HepG2 (cell line): Measurements from ENCODE around the gene INAFM1. TPM values are rescaled to one million over a fixed set of nuclear protein-coding genes. Genes with fewer than 3 reads are reported as not detected.

Experiments
- CREB1 ChIP-seq, 2 experiments: fragments of 450-650 bp in 1 of 2; IDR thresholded peaks; 2 replicates each; pipeline ENCODE4 v1.6.1; 2016 to 2017; ENCODE audit warnings: control low read depth in 1 of 2, mild to moderate bottlenecking in 1 of 2, missing compliant biosample characterization in 1 of 2, missing genetic modification characterization in 1 of 2
- DMAP1 ChIP-seq: IDR thresholded peaks from 2 replicates; pipeline ENCODE4 v1.6.1; 2016
- FOXM1 ChIP-seq: sonication (generic); formaldehyde crosslinking; IDR thresholded peaks from 2 replicates; pipeline ENCODE4 v1.5.0; 2020; ENCODE audit warnings: missing genetic modification reagents
- GFI1 ChIP-seq: sonication (generic); formaldehyde crosslinking; IDR thresholded peaks from 2 replicates; pipeline ENCODE4 v1.5.0; 2020; ENCODE audit warnings: missing genetic modification reagents, mild to moderate bottlenecking, borderline replicate concordance
- KDM4B ChIP-seq: sonication (generic); formaldehyde crosslinking; IDR thresholded peaks from 2 replicates; pipeline ENCODE4 v1.4.0; 2020; ENCODE audit warnings: missing genetic modification reagents
- MZF1 ChIP-seq: sonication (generic); formaldehyde crosslinking; IDR thresholded peaks from 2 replicates; pipeline ENCODE4 v1.8.1; 2023; ENCODE audit warnings: mild to moderate bottlenecking, missing genetic modification reagents, borderline replicate concordance
- NONO ChIP-seq, 2 experiments: fragments of 450-650 bp in 1 of 2; sonication (generic) in 1 of 2; formaldehyde crosslinking in 1 of 2; IDR thresholded peaks in 1 of 2; conservative IDR thresholded peaks in 1 of 2; 2 replicates each; pipeline versions ENCODE4 v1.6.1 to v1.8.0; 2017 to 2022; ENCODE audit warnings: mild to moderate bottlenecking in 1 of 2, missing genetic modification reagents in 1 of 2, moderate library complexity in 1 of 2
- NPAS2 ChIP-seq: sonication (generic); formaldehyde crosslinking; IDR thresholded peaks from 2 replicates; pipeline ENCODE4 v1.8.0; 2022; ENCODE audit warnings: mild to moderate bottlenecking, missing genetic modification reagents, borderline replicate concordance
- NR1H2 ChIP-seq: sonication (generic); formaldehyde crosslinking; IDR thresholded peaks from 2 replicates; pipeline ENCODE4 v1.8.1; 2022; ENCODE audit warnings: low read depth, missing genetic modification reagents, borderline replicate concordance
- PHF5A ChIP-seq: IDR thresholded peaks from one replicate; pipeline ENCODE4 v1.6.1; 2018; ENCODE audit warnings: low read depth, missing genetic modification reagents; ENCODE audit not compliant: unreplicated experiment
- PRDM4 ChIP-seq: sonication (generic); formaldehyde crosslinking; IDR thresholded peaks from 2 replicates; pipeline ENCODE4 v1.9.0; 2021; ENCODE audit warnings: missing genetic modification reagents, borderline replicate concordance
- REL ChIP-seq: sonication (generic); formaldehyde crosslinking; conservative IDR thresholded peaks from 2 replicates; pipeline ENCODE4 v1.8.0; 2022; ENCODE audit warnings: mild to moderate bottlenecking, missing genetic modification reagents, moderate library complexity
- SAFB2 ChIP-seq: sonication (generic); formaldehyde crosslinking; IDR thresholded peaks from 2 replicates; pipeline ENCODE4 v1.5.1; 2020; ENCODE audit warnings: missing genetic modification reagents, low read depth, mild to moderate bottlenecking, borderline replicate concordance
- SP140L ChIP-seq: sonication (generic); formaldehyde crosslinking; IDR thresholded peaks from 2 replicates; pipeline ENCODE4 v1.4.0; 2020; ENCODE audit warnings: missing genetic modification reagents, borderline replicate concordance
- STAT5B ChIP-seq: sonication (generic); formaldehyde crosslinking; IDR thresholded peaks from 2 replicates; pipeline ENCODE4 v1.4.0; 2020; ENCODE audit warnings: missing genetic modification reagents
- TCF7L2 ChIP-seq: IDR thresholded peaks from 2 replicates; pipeline ENCODE4 v1.6.1; 2011; ENCODE audit warnings: mild to moderate bottlenecking, low read depth, low read length, moderate library complexity
- YEATS2 ChIP-seq: sonication (generic); formaldehyde crosslinking; IDR thresholded peaks from 2 replicates; pipeline ENCODE4 v1.4.0; 2020; ENCODE audit warnings: missing genetic modification reagents, borderline replicate concordance
- ZNF17 ChIP-seq: sonication (generic); formaldehyde crosslinking; IDR thresholded peaks from 2 replicates; pipeline ENCODE4 v1.5.0; 2020; ENCODE audit warnings: mild to moderate bottlenecking, missing genetic modification reagents
- ZNF432 ChIP-seq: sonication (generic); formaldehyde crosslinking; IDR thresholded peaks from 2 replicates; pipeline ENCODE4 v1.5.0; 2020; ENCODE audit warnings: missing genetic modification reagents, mild to moderate bottlenecking, borderline replicate concordance
- ZNF556 ChIP-seq: sonication (generic); formaldehyde crosslinking; IDR thresholded peaks from 2 replicates; pipeline ENCODE4 v1.4.0; 2020; ENCODE audit warnings: mild to moderate bottlenecking, missing genetic modification reagents, borderline replicate concordance
- ZNF558 ChIP-seq: sonication (generic); formaldehyde crosslinking; IDR thresholded peaks from 2 replicates; pipeline ENCODE4 v1.9.0; 2022; ENCODE audit warnings: mild to moderate bottlenecking, missing genetic modification reagents, borderline replicate concordance
- ZNF570 ChIP-seq: sonication (generic); formaldehyde crosslinking; IDR thresholded peaks from 2 replicates; pipeline ENCODE4 v1.4.0; 2020; ENCODE audit warnings: mild to moderate bottlenecking, missing genetic modification reagents, borderline replicate concordance
- ZNF605 ChIP-seq: sonication (generic); formaldehyde crosslinking; IDR thresholded peaks from 2 replicates; pipeline ENCODE4 v1.8.0; 2022; ENCODE audit warnings: mild to moderate bottlenecking, missing genetic modification reagents
- ZNF772 ChIP-seq: sonication (generic); formaldehyde crosslinking; IDR thresholded peaks from 2 replicates; pipeline ENCODE4 v1.5.0; 2020; ENCODE audit warnings: mild to moderate bottlenecking, missing genetic modification reagents
- ZZZ3 ChIP-seq: sonication (generic); formaldehyde crosslinking; IDR thresholded peaks from 2 replicates; pipeline ENCODE4 v1.4.0; 2020; ENCODE audit warnings: missing genetic modification reagents, mild to moderate bottlenecking, borderline replicate concordance
- polyA plus RNA-seq, 8 experiments: library from polyadenylated mRNA; depleted of rRNA in 3 of 8; stranded (reverse) in 7 of 8; unstranded in 1 of 8; fragments of >200 nt; fragmentation: Illumina TruSeq in 4 of 8; extraction: Trizol in 4 of 8; gene quantifications; 2 replicates each; pipeline versions ENCODE4 v1.2.1 to v1.2.3, GENCODE V29; 2011 to 2016; ENCODE audit warnings: low read depth in 4 of 8, missing spikeins in 1 of 8, mixed read lengths in 1 of 8; ENCODE audit not compliant: insufficient read depth in 1 of 8
- total RNA-seq, 5 experiments: library from RNA; depleted of rRNA; stranded (reverse); fragments of >200 nt; fragmentation: Illumina TruSeq; extraction: Trizol; gene quantifications; 2 replicates each; pipeline ENCODE4 v1.2.3, GENCODE V29; 2016; ENCODE audit warnings: low read depth in 1 of 5
- TF ChIP-seq, protein P1 (sequence below): sonication (generic); formaldehyde crosslinking; conservative IDR thresholded peaks from 2 replicates; pipeline ENCODE4 v1.4.0; 2020; ENCODE audit warnings: missing genetic modification reagents

INAFM1 gene
- total and polyA plus RNA-seq, 2 of the 13 experiments (the other 11 are each of a cell fraction or from before 2014, with no cell fraction given), result 0.88 to 1.9 TPM

GRCh38 chr19:47243776-47244547 is 30.7 kb upstream of the INAFM1 start (continued):
- TF ChIP-seq ZNF556 (CRISPR knock-in tag) (peak; percentile 85; the same call in 1 of the 2 replicates), STAT5B (no peak), PHF5A (CRISPR knock-in tag) (peak; percentile 13), ZNF605 (CRISPR knock-in tag) (peak; percentile 96), NR1H2 (CRISPR knock-in tag) (0 out of 2 replicates have a peak, but pooled peaks have one; percentile 42), ZNF432 (CRISPR knock-in tag) (no peak), GFI1 (peak; percentile 70), NONO (IDR thresholded peaks at IDR 0.05) (no peak), NONO (CRISPR knock-in tag; conservative IDR thresholded peaks at IDR 0.05) (peak; percentile 95), ZZZ3 (no peak), NPAS2 (CRISPR knock-in tag) (no peak), ZNF772 (CRISPR knock-in tag) (peak; percentile 85), ZNF570 (CRISPR knock-in tag) (no peak), ZNF17 (peak; percentile 60; the same call in 1 of the 2 replicates), ZNF558 (CRISPR knock-in tag) (0 out of 2 replicates have a peak, but pooled peaks have one; percentile 32), SP140L (0 out of 2 replicates have a peak, but pooled peaks have one; percentile 48), DMAP1 (peak; percentile 86; the same call in 1 of the 2 replicates), FOXM1 (CRISPR knock-in tag) (no peak), CREB1 (IDR thresholded peaks at IDR 0.05) (peak; percentile 30; the same call in 1 of the 2 replicates), CREB1 (CRISPR knock-in tag; IDR thresholded peaks at IDR 0.05) (no peak), TCF7L2 (no peak), PRDM4 (CRISPR knock-in tag) (no peak), YEATS2 (CRISPR knock-in tag) (peak; percentile 56; the same call in 1 of the 2 replicates), MZF1 (CRISPR knock-in tag) (no peak), SAFB2 (peak; percentile 92), KDM4B (CRISPR knock-in tag) (peak; percentile 64; the same call in 1 of the 2 replicates), REL (CRISPR knock-in tag) (peak; percentile 55; the same call in 1 of the 2 replicates)
- TF ChIP-seq, protein P1, sequence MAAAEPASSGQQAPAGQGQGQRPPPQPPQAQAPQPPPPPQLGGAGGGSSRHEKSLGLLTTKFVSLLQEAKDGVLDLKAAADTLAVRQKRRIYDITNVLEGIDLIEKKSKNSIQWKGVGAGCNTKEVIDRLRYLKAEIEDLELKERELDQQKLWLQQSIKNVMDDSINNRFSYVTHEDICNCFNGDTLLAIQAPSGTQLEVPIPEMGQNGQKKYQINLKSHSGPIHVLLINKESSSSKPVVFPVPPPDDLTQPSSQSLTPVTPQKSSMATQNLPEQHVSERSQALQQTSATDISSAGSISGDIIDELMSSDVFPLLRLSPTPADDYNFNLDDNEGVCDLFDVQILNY (CRISPR knock-in tag), result 0 out of 2 replicates have a peak, but pooled peaks have one; percentile 24
